Peyer's patch (tissue), 4 donors: Measurements from ENCODE around the gene CTNNBL1.

Experiments
- POLR2A ChIP-seq, 2 donors: fragments of 450-650 bp; IDR thresholded peaks; one replicate each; pipeline ENCODE4 v1.5.1; 2017; ENCODE audit warnings: antibody characterized with exemption in 2 of 2, mild to moderate bottlenecking in 2 of 2, moderate library complexity in 2 of 2
- TF ChIP-seq, protein P1 (sequence below), 6 experiments: fragments of 450-650 bp in 4 of 6; fragments of 200-600 bp in 2 of 6; sonication (generic) in 1 of 6; IDR thresholded peaks; one replicate each; pipeline ENCODE4 v1.5.1; 2017 to 2019; ENCODE audit warnings: antibody characterized with exemption in 6 of 6, mild to moderate bottlenecking in 3 of 6, moderate library complexity in 1 of 6

DNA sequence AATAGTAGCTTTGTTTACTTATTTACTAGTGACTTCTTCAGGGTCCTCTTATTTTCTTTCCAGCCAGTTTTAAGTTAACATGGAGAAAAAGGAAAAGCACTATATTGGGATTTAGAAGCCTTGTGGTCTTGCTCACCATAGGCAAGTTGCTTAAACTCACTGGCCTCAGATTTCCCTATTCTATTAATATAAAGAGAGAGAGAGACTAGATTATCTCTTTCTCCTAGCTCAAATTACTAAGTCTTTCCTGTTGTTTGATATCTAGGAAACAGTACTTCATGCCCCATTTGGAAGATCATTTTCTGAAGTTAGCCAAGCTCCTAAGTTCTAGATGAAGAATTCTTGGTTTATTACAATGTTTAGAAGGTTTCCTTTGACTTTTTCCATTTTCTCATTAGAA lies 32.5 kb downstream of the CTNNBL1 start:
- TF ChIP-seq, protein P1, sequence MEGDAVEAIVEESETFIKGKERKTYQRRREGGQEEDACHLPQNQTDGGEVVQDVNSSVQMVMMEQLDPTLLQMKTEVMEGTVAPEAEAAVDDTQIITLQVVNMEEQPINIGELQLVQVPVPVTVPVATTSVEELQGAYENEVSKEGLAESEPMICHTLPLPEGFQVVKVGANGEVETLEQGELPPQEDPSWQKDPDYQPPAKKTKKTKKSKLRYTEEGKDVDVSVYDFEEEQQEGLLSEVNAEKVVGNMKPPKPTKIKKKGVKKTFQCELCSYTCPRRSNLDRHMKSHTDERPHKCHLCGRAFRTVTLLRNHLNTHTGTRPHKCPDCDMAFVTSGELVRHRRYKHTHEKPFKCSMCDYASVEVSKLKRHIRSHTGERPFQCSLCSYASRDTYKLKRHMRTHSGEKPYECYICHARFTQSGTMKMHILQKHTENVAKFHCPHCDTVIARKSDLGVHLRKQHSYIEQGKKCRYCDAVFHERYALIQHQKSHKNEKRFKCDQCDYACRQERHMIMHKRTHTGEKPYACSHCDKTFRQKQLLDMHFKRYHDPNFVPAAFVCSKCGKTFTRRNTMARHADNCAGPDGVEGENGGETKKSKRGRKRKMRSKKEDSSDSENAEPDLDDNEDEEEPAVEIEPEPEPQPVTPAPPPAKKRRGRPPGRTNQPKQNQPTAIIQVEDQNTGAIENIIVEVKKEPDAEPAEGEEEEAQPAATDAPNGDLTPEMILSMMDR (IDR thresholded peaks at IDR 0.05): no peak
- TF ChIP-seq POLR2A (IDR thresholded peaks at IDR 0.05): no peak
